Mucosa of descending colon (tissue), 3 donors: Measurements from ENCODE around the gene DLGAP4. TPM values are rescaled to one million over a fixed set of nuclear protein-coding genes. Genes with fewer than 3 reads are reported as not detected.

Experiments used
- ATAC-seq: fragments of 200-7000 bp; cut with Tn5 transposase; one replicate; pipeline ENCODE4 v1.9.1; 2020; ENCODE audit warnings: mild to moderate bottlenecking, moderate library complexity
- DNase-seq, 3 donors: peaks; one replicate each; pipeline ENCODE4 v3.0.0-alpha.2; 2020
- H3K36me3 ChIP-seq: fragments of 200-600 bp; one replicate; pipeline ENCODE4 v1.8.0; 2021; ENCODE audit warnings: low read depth, mild to moderate bottlenecking
- H3K4me1 ChIP-seq: fragments of 200-600 bp; one replicate; pipeline ENCODE4 v1.8.0; 2021; ENCODE audit warnings: low read depth, mild to moderate bottlenecking
- H3K4me3 ChIP-seq: fragments of 200-600 bp; one replicate; pipeline ENCODE4 v1.8.0; 2021; ENCODE audit warnings: mild to moderate bottlenecking
- H3K9me3 ChIP-seq: fragments of 200-600 bp; one replicate; pipeline ENCODE4 v1.8.0; 2021; ENCODE audit warnings: mild to moderate bottlenecking
- intact Hi-C, 2 donors: fragments of 100-400 bp; cut with DNase I in 1 of 2; cut with micrococcal nuclease in 1 of 2; formaldehyde crosslinking; loops; one replicate each; pipeline versions ENCODE4 v1.11.0 to v1.11.1; 2022; cut with DNase I, micrococcal nuclease
- total RNA-seq, 3 donors: library from RNA; stranded (reverse); fragmentation: NEBNext Ultra II Directional in 2 of 3; extraction: Animal tissue kit (Norgen Biotek cat#: 25700) in 2 of 3; gene quantifications; one replicate each; pipeline versions ENCODE4 v1.2.1 to v1.2.4, GENCODE V29; 2021 to 2023
- TF ChIP-seq, protein P1 (sequence below): fragments of 200-600 bp; IDR thresholded peaks from one replicate; pipeline ENCODE4 v1.8.0; 2022; ENCODE audit warnings: antibody characterized with exemption, mild to moderate bottlenecking
- donor health status: DM: no; HTN: no; CAD: no; lungs with moderate emphysema.
- donor health status: DM: no; HTN: no; CAD: no.
- donor health status: DM: no; HTN: yes; CAD: no.

Gene DLGAP4
- total RNA-seq, 3 donors from 2014 or later = 40.0 to 66.3 (median 43.5) TPM

GRCh38 chr20:36396847-36397630 is 90.9 kb downstream of the DLGAP4 start:
- no peaks in the 10 kb centered on the region for H3K9me3 ChIP-seq
- no peak overlapping the region for H3K4me3 ChIP-seq
- H3K4me1 ChIP-seq = no peaks in the 10 kb centered on the region
- no peak for ATAC-seq
- no peak for DNase-seq
- H3K36me3 ChIP-seq = no peaks in the 10 kb centered on the region
- TF ChIP-seq, protein P1, sequence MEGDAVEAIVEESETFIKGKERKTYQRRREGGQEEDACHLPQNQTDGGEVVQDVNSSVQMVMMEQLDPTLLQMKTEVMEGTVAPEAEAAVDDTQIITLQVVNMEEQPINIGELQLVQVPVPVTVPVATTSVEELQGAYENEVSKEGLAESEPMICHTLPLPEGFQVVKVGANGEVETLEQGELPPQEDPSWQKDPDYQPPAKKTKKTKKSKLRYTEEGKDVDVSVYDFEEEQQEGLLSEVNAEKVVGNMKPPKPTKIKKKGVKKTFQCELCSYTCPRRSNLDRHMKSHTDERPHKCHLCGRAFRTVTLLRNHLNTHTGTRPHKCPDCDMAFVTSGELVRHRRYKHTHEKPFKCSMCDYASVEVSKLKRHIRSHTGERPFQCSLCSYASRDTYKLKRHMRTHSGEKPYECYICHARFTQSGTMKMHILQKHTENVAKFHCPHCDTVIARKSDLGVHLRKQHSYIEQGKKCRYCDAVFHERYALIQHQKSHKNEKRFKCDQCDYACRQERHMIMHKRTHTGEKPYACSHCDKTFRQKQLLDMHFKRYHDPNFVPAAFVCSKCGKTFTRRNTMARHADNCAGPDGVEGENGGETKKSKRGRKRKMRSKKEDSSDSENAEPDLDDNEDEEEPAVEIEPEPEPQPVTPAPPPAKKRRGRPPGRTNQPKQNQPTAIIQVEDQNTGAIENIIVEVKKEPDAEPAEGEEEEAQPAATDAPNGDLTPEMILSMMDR = no peak
- intact Hi-C loops = no loop called here

DNA sequence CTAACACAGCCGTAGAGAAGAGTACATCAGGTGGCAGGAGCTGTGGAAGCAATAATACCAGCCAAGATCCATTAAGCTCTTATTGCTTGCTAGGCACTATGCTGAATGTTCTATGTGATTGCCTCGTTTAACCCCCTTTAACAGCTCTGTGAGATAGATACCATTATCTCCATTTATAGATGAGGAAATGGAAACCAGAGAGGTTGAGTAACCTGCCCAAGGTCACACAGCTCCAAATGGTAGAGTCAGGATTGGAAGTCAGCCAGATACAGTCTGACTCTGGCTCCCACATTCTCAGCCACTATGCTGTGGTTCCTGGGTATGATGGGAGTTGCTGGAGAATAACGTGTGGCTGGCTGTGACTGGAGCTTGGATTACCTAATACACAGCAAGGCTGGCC is 92.4 kb downstream of the DLGAP4 start:
- Histone ChIP-seq H3K9me3 (no peaks in the 10 kb centered on the region), H3K4me3 (no peak overlapping the region), H3K36me3 (no peaks in the 10 kb centered on the region), H3K4me1 (no peaks in the 10 kb centered on the region)
- TF ChIP-seq, protein P1 = no peak
- DNase-seq (no peak), ATAC-seq (no peak)
- intact Hi-C loops = no loop called here

DNA sequence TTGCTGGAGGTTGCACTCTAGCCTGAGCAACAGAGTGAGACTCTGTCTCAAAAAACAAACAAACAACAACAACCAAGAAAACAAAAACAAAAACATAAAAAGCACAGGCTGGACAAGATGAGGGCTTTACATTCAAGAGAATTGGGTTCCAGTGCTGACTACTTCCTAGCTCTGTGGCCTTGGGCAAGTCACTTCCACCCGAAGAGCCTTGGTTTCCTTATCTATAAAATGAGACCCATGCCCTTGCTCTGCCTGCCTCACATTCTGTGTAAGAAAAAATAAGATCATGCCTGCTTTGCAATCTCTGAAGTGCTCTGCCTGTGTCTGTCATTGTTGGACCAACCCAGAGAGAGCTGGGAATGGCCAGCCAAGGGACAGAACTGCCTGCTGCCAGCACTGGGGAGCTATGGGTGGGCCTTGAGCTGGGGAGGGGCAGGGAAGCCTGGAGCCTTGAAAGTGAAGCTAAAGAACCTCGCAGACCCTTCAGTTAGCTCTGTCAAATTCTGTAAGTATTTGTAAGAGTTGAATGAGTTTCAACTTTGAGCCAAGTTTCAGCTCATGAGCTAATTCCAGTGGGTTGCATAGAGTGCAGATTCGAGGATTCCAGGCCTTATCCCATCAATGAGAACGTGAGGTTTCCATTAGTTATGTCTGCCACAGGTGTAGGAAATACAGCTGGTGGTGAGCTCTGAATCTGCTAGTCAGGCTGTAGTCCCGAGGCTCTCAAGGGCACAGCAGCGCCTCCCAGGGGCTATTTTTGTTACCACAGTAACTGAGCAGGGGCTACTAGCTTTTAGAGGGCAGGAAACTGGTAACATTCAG is 93.2 kb downstream of the DLGAP4 start:
- intact Hi-C loops = no loop called here
- Histone ChIP-seq H3K9me3 (no peaks in the 10 kb centered on the region), H3K4me1 (no peaks in the 10 kb centered on the region), H3K4me3 (no peak overlapping the region), H3K36me3 (no peaks in the 10 kb centered on the region)
- TF ChIP-seq, protein P1 = no peak
- DNase-seq (peak in 2 of 3 donors; percentile 29 to 33), ATAC-seq (peak; percentile 82)

DNA sequence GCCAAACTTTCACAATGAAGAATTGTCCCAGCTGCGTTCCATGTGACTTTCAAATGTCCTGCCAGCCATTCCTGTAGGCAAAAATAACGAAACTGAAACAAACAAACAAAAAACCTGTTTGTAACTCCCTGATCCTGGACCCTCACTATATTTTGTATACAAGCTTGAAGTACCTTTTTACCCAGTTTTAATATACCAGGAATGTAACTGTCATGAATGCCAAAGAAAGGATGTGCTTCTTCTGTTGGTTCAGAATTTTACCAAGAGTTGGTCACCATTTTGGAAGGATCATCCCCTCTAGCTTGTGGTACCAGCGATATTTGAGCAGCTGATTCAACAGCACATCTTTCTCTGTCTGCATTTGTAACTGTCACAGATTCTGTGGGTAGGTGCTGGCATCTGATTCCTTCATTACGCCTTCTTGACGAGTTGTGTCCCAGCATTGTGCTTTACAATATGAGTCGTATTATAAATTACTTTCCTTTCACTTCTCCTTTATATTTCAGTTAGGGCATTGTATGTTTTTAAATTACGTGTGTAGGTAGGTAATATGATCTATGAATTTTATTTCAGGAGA is 93.9 kb downstream of the DLGAP4 start:
- TF ChIP-seq, protein P1 = no peak
- no peak for ATAC-seq

GRCh38 chr20:36400909-36401735 is 95.0 kb downstream of the DLGAP4 start:
- TF ChIP-seq, protein P1 = no peak
- intact Hi-C loops = no loop called here
- Histone ChIP-seq H3K36me3 (no peaks in the 10 kb centered on the region), H3K9me3 (no peaks in the 10 kb centered on the region), H3K4me1 (no peaks in the 10 kb centered on the region), H3K4me3 (no peak overlapping the region)
- no peak for ATAC-seq
- no peak for DNase-seq

More for the DNA sequence above, 93.9 kb downstream of the DLGAP4 start:
- H3K4me3 ChIP-seq = no peak overlapping the region
- H3K9me3 ChIP-seq = no peaks in the 10 kb centered on the region
- intact Hi-C loops = no loop called here
- no peaks in the 10 kb centered on the region for H3K4me1 ChIP-seq
- no peak for DNase-seq
- H3K36me3 ChIP-seq = no peaks in the 10 kb centered on the region
